AG09309 (cell line): ENCODE measurements around the gene SIPA1.

Experiments used
- DNase-seq: peaks from one replicate; pipeline ENCODE4 v3.0.0-alpha.2; 2010; ENCODE audit warnings: low read depth
- H3K4me3 ChIP-seq: 2 replicates; pipeline ENCODE4 v1.5.1; 2011; ENCODE audit warnings: mild to moderate bottlenecking, low read depth, low read length, moderate library complexity; ENCODE audit not compliant: control insufficient read depth
- TF ChIP-seq, protein P1 (sequence below): IDR thresholded peaks from 2 replicates; pipeline ENCODE4 v1.5.1; 2011; ENCODE audit warnings: mild to moderate bottlenecking, low read depth, low read length, inconsistent platforms; ENCODE audit not compliant: insufficient read depth, control insufficient read depth; ENCODE audit errors: missing control alignments

SIPA1 gene

DNA sequence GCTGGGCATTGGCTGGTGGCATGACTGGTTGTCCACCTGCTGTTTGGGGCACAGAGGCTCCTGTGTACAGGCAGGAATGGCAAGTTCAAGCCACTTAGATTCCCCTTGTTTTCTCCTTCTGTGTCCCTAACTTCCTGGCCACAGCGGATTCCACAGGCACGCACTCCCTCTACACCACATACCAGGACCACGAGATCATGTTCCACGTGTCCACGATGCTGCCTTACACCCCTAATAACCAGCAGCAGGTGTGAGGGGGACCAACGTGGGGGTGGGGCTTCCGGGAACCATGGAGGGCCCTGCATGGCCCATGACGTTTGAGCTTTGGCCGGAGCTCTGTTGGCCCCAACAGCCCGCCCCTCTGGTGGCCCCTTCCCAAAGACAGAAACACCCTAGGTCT is 7.8 kb downstream of the SIPA1 start:
- DNase-seq, result no peak
- TF ChIP-seq, protein P1, sequence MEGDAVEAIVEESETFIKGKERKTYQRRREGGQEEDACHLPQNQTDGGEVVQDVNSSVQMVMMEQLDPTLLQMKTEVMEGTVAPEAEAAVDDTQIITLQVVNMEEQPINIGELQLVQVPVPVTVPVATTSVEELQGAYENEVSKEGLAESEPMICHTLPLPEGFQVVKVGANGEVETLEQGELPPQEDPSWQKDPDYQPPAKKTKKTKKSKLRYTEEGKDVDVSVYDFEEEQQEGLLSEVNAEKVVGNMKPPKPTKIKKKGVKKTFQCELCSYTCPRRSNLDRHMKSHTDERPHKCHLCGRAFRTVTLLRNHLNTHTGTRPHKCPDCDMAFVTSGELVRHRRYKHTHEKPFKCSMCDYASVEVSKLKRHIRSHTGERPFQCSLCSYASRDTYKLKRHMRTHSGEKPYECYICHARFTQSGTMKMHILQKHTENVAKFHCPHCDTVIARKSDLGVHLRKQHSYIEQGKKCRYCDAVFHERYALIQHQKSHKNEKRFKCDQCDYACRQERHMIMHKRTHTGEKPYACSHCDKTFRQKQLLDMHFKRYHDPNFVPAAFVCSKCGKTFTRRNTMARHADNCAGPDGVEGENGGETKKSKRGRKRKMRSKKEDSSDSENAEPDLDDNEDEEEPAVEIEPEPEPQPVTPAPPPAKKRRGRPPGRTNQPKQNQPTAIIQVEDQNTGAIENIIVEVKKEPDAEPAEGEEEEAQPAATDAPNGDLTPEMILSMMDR, result no peak
- no peak overlapping the region for H3K4me3 ChIP-seq

DNA sequence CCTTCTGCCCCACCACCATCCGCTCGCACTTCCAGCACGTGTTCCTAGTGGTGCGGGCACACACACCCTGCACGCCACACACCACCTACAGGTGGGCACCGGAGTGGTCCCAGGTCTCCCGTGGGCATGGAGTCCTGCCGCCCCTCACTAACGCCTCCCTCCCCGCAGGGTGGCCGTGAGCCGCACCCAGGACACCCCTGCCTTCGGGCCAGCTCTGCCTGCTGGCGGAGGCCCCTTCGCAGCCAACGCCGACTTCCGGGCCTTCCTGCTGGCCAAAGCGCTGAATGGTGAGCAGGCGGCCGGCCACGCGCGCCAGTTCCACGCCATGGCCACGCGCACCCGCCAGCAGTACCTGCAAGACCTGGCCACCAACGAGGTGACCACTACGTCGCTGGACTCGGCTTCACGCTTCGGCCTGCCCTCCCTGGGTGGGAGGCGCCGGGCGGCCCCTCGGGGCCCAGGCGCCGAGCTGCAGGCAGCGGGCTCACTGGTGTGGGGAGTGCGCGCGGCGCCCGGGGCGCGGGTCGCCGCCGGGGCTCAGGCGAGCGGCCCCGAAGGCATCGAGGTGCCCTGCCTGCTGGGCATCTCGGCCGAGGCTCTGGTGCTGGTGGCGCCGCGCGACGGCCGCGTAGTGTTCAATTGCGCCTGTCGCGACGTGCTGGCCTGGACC is 8.5 kb downstream of the SIPA1 start:
- H3K4me3 ChIP-seq, result no peak overlapping the region
- DNase-seq, result no peak
- TF ChIP-seq, protein P1, result no peak

DNA sequence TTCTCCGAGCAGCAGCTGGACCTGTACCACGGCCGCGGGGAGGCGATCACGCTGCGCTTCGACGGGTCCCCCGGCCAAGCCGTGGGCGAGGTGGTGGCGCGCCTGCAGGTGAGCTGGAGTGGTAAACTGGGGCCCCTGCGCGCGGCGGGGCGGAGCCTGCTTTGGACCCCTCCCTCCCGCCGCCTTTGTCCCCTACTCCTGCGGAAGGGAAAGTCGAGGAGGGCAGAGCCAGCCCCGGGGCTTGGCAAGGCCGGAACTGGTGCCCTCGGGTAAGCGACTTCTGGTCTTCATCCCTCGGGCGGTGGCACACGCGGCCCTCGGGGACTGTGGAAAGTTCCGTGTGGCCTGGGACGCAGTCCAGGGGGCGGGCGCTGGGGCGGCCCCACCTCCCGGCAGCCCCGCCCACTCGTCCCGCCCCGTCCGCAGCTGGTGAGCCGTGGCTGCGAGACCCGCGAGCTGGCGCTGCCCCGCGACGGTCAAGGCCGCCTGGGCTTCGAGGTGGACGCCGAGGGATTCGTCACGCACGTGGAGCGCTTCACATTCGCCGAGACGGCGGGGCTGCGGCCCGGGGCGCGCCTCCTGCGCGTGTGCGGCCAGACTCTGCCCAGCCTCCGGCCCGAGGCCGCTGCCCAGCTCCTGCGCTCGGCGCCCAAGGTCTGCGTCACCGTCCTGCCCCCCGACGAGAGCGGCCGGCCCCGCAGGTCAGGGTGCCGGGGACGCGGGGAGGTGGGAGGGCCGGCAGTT is 9.2 kb downstream of the SIPA1 start:
- TF ChIP-seq, protein P1, result no peak
- H3K4me3 ChIP-seq, result no peak overlapping the region
- DNase-seq, result no peak

DNA sequence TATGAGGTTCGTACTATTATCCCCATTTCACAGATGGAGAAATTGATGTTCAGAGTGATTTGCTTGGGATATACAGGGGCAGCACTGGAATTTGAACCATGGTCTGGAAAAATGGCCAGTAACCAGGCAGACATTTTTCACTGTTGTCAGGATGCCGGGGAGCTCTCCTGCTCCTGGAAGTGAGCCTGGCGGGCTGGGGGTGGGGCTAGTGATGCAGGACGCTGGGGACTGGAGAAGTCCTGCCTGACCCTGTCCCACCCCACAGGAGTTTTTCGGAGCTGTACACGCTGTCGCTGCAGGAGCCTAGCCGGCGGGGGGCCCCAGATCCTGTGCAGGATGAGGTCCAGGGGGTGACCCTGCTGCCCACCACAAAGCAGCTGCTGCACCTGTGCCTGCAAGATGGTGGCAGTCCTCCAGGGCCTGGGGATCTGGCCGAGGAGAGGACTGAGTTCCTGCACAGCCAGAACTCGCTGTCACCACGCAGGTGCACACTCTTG is 11.1 kb downstream of the SIPA1 start:
- TF ChIP-seq, protein P1, result no peak
- no peak for DNase-seq
- H3K4me3 ChIP-seq, result no peak overlapping the region

DNA sequence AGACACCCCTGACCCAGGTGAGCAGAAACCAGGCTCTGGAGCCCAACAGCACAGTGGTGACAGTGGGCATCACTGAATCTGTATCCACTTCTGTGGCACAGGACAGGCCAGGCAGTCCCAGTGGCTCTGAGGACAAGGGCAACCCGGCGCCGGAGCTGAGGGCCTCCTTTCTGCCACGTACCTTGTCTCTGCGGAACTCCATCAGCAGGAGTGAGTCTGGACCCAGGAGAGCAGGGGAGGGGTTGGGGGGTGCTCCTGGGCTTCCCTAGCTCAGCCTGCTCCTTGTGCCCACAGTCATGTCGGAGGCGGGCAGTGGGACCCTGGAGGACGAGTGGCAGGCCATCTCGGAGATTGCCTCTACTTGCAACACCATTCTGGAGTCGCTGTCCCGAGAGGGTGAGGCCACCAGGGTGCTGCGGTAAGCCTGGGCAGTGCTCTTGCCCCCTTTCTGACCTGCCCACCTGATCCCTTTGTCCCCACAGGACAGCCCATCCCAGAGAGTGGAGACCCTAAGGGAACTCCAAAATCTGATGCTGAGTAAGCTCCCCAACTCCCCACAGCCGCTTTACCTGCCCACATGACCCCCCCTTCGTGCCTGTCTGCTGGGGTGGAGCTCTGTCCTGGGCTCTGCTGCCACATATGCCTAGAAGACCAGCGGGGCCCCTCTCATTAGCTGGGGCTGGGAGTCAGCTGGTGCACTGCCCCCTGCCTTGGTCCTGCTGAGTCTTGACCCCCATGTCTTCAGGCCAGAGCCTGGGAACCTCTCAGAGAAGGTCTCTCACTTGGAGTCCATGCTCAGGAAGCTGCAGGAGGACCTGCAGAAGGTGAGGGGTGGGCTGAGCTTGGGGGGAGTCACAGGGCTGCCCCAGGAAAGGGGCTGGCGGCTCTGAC is 12.0 kb downstream of the SIPA1 start:
- TF ChIP-seq, protein P1, result no peak
- no peak overlapping the region for H3K4me3 ChIP-seq
- no peak for DNase-seq
